ENCODE results near the gene SPATA13.

SPATA13 gene

DNA sequence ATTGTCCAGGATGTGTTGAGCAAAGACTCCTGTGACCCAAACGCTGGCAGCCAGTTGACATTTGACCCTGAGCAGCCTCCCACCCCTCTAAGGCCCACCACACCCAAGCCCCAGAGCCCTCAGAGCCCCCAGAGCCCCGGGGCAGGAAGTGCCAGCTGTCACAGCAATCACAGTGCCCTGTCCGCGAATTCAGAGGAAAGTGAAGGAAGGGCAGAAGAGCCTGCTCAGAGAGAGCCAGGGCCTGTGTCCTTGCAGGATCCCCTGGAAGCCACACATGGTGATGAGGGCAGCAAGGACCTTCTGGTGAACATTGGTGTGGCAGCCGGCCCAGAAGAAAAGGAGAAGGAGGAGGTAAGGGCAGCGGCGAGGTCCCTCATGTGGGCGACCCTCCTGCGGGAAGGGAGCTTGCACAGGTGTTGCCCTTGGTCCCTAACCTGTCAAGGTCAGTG lies 63.7 kb downstream of the SPATA13 start:
- no peaks in the 10 kb centered on the region for H3K27me3 Mint-ChIP-seq
- H3K27ac Mint-ChIP-seq, result no peak overlapping the region
- peak overlapping the region; percentile 53 for H3K4me3 Mint-ChIP-seq
- peaks cover 15% of the 10 kb centered on the region for H3K36me3 Mint-ChIP-seq (ENCODE audit: low read depth)
- H3K9me3 Mint-ChIP-seq, result no peaks in the 10 kb centered on the region
- no peak for DNase-seq
- H3K4me1 Mint-ChIP-seq (ENCODE audit: low read depth), result peaks cover 38% of the 10 kb centered on the region

GRCh38 chr13:24225062-24225461 lies 64.5 kb downstream of the SPATA13 start:
- no peaks in the 10 kb centered on the region for H3K9me3 Mint-ChIP-seq
- no peak overlapping the region for H3K4me3 Mint-ChIP-seq
- H3K27ac Mint-ChIP-seq, result no peak overlapping the region
- H3K4me1 Mint-ChIP-seq (ENCODE audit: low read depth), result peaks cover 43% of the 10 kb centered on the region
- no peaks in the 10 kb centered on the region for H3K27me3 Mint-ChIP-seq
- peaks cover 15% of the 10 kb centered on the region for H3K36me3 Mint-ChIP-seq (ENCODE audit: low read depth)
- no peak for DNase-seq

- Mint-ChIP-seq H3K27me3 (no peaks in the 10 kb centered on the region), H3K4me1 (ENCODE audit: low read depth) (peaks cover 42% of the 10 kb centered on the region), H3K27ac (no peak overlapping the region), H3K4me3 (no peak overlapping the region), H3K36me3 (ENCODE audit: low read depth) (peaks cover 15% of the 10 kb centered on the region), H3K9me3 (no peaks in the 10 kb centered on the region)
- DNase-seq, result no peak
Observed at GRCh38 chr13:24225930-24226329, 65.4 kb downstream of the SPATA13 start.

- Mint-ChIP-seq H3K9me3 (no peaks in the 10 kb centered on the region), H3K4me1 (ENCODE audit: low read depth) (peaks cover 49% of the 10 kb centered on the region), H3K27ac (no peak overlapping the region), H3K36me3 (ENCODE audit: low read depth) (peaks cover 15% of the 10 kb centered on the region), H3K27me3 (no peaks in the 10 kb centered on the region), H3K4me3 (no peak overlapping the region)
- DNase-seq, result no peak
Observed at GRCh38 chr13:24226762-24227161, 66.2 kb downstream of the SPATA13 start.

DNA sequence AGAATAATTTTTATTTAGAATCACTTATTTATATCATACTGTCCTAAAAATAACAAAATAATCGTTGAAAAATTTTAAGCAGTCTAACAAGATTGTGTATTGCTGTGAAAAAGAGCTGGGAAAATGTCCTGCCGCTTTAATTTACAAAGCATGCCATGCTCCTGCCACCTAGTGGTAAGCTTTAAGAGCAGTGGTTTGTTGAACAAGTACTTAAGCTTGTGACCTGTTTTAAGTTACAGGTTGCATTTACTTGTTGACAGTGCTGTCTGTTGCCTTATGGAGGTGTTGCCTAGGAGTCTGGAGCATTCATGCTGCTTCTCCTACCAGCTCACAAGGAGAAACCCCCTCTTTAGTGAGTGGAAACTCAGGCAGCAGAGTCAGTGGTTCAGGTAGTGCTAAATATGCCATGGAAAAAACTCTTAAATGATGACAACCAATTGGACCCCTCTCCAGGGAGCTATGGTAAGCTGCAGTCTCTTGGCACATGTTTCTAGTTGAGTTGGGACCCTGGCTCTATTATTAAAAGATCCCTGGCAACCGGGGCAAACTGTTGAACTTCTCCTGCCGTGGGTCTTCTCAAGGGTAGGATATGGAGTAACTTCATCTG lies 68.4 kb downstream of the SPATA13 start:
- Mint-ChIP-seq H3K27ac (no peak overlapping the region), H3K9me3 (no peaks in the 10 kb centered on the region), H3K36me3 (ENCODE audit: low read depth) (peaks cover 15% of the 10 kb centered on the region), H3K27me3 (no peaks in the 10 kb centered on the region), H3K4me3 (no peak overlapping the region), H3K4me1 (ENCODE audit: low read depth) (peaks cover 66% of the 10 kb centered on the region)
- no peak for DNase-seq

- Mint-ChIP-seq H3K9me3 (no peaks in the 10 kb centered on the region), H3K4me1 (ENCODE audit: low read depth) (peaks cover 65% of the 10 kb centered on the region), H3K4me3 (no peak overlapping the region), H3K36me3 (ENCODE audit: low read depth) (peaks cover 3% of the 10 kb centered on the region), H3K27me3 (no peaks in the 10 kb centered on the region), H3K27ac (no peak overlapping the region)
- DNase-seq, result no peak
Observed at GRCh38 chr13:24230428-24231072, 70.0 kb downstream of the SPATA13 start.

DNA sequence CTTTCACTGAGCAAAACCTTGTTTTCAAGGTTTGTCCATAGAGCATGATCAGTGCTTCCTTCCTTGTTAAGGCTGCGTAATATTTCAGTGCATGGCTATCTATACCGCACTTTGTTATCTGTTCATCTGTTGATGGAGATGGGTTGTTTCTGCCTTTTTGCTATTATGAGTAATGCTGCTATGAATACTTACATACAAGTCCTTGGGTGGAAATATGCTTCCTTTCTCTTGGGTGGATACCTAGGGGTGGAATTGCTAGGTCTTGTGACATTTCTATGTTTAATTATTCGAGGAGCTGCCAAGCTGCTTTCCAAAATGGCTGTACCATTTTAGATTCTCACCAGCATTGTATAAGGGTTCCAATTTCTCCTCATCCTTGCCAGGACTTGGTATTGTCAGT lies 70.9 kb downstream of the SPATA13 start:
- Mint-ChIP-seq H3K27me3 (no peaks in the 10 kb centered on the region), H3K27ac (no peak overlapping the region), H3K4me3 (no peak overlapping the region), H3K36me3 (ENCODE audit: low read depth) (no peaks in the 10 kb centered on the region), H3K4me1 (ENCODE audit: low read depth) (peaks cover 61% of the 10 kb centered on the region), H3K9me3 (no peaks in the 10 kb centered on the region)
- no peak for DNase-seq

DNA sequence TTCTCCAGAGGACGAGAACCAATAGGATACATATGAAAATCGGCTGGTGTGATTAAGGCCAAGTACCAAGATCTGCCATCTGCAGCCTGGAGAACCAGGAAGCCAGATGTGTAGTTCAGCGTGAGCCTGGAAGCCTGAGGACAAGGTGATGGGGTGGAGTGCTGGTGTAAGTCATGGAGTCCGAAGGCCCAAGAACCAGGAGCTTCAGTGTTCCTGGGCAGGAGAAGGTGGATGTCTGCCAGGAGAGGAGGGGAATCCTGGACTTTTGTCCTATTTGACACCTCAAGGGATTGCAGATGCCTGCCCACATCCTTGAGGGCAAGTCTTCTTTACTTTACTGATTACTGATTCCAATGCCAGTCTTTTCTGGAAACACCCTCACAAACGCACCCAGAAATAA lies 71.5 kb downstream of the SPATA13 start:
- peaks cover 61% of the 10 kb centered on the region for H3K4me1 Mint-ChIP-seq (ENCODE audit: low read depth)
- no peak for DNase-seq
- H3K9me3 Mint-ChIP-seq, result no peaks in the 10 kb centered on the region
- H3K27ac Mint-ChIP-seq, result peak overlapping the region; percentile 29
- no peaks in the 10 kb centered on the region for H3K36me3 Mint-ChIP-seq (ENCODE audit: low read depth)
- no peak overlapping the region for H3K4me3 Mint-ChIP-seq
- no peaks in the 10 kb centered on the region for H3K27me3 Mint-ChIP-seq

DNA sequence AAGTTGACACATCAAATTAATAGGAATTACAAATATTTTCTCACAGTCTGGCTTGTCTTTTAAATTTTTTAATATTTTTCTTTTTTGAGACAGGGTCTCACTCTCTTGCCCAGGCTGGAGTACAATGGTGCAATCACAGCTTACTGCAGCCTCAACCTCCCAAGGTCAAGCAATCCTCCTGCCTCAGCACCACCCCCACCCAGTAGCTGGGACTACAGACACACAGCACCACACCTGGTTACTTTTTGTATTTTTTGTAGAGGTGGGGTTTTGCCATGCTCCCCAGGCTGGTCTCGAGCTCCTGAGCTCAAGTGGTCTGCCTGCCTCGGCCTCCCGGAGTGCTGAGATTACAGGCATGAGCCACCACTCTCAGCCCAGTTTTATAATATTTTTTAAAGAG lies 72.0 kb downstream of the SPATA13 start:
- Mint-ChIP-seq H3K4me1 (ENCODE audit: low read depth) (peaks cover 65% of the 10 kb centered on the region), H3K9me3 (no peaks in the 10 kb centered on the region), H3K4me3 (no peak overlapping the region), H3K36me3 (ENCODE audit: low read depth) (no peaks in the 10 kb centered on the region), H3K27ac (peak overlapping the region; percentile 52), H3K27me3 (no peaks in the 10 kb centered on the region)
- DNase-seq, result no peak

DNA sequence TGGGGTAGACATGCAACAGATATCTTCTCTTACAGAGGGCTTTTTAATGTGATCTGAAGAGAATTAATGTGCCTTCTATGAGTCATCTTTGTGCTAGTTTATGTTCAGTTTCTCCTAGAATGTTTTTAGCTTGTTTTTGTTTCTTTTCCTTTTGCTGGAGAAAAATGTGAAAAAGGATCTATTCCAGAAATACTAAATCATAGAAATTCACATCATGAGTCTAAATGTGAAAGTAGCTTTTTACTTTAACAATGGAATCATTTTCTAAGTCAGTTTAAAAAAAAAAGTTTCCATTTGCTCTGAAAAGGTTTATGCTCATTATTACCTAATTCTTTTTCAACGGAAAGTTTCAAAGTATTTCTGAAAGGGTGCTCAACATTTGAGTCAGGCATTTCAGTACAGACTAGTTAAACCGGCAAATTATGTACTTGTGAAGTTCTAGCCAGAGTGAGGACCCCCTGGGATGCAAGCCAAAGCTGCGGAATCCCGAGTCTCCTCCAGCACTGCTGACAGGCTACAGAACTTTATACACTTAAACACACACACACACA lies 72.9 kb downstream of the SPATA13 start:
- Mint-ChIP-seq H3K4me1 (ENCODE audit: low read depth) (peaks cover 65% of the 10 kb centered on the region), H3K27me3 (no peaks in the 10 kb centered on the region), H3K9me3 (no peaks in the 10 kb centered on the region), H3K36me3 (ENCODE audit: low read depth) (no peaks in the 10 kb centered on the region), H3K27ac (peak overlapping the region; percentile 89), H3K4me3 (peak overlapping the region; percentile 36)
- no peak for DNase-seq

DNA sequence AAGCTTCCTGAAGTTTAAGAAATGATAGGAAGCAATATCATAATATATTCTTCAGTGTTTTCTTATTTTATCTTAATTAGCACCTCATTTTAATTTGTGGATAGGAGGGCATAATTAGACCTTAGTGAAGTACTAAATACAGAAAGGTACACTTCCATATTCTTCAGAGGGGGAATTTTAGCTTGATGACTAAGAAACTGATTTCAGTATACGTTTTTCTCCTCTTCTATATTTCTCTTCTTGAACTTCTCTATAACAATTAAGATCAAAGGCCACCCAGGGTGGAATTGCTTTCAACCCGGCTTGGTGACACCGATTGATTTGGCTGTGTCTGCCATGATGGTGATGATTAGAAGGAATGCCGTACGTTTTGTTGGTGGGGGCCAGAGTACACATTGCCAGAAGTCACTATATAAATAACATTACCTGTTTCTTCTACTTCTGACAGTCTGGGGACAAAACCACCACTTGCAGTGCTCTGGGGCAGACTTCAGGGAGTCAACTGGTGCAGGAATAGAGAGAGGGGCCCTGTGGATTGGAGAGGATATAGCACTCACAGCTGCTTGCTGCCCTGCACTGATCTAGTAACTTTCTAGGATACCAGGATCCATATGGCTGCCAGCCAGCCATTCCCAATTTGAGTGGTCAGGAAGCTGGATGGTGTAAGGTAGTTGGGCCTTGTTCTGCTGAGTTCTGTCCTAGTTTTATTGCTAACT lies 73.8 kb downstream of the SPATA13 start:
- no peaks in the 10 kb centered on the region for H3K36me3 Mint-ChIP-seq (ENCODE audit: low read depth)
- peak overlapping the region; percentile 89 for H3K27ac Mint-ChIP-seq
- H3K27me3 Mint-ChIP-seq, result no peaks in the 10 kb centered on the region
- DNase-seq, result no peak
- H3K9me3 Mint-ChIP-seq, result no peaks in the 10 kb centered on the region
- H3K4me1 Mint-ChIP-seq (ENCODE audit: low read depth), result peaks cover 60% of the 10 kb centered on the region
- H3K4me3 Mint-ChIP-seq, result peak overlapping the region; percentile 36

DNA sequence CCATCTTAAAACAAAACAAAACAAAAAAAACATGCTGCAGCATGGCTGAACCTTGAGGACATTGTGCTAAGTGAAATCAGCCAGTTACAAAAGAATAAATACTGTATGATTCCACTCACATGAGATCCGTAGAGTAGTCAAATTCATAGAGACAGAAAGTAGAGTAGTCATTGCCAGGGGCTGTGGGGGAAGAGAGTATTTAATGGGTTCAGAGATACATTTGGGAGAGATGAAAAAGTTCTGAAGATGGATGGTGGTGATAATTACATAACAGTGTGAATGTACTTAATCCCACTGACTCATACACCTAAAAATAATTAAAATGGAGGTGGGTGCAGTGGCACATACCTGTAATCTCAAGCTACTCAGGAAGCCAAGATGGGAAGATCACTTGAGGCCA lies 76.8 kb downstream of the SPATA13 start:
- DNase-seq, result no peak
- no peaks in the 10 kb centered on the region for H3K27me3 Mint-ChIP-seq
- peaks cover 33% of the 10 kb centered on the region for H3K4me1 Mint-ChIP-seq (ENCODE audit: low read depth)
- no peak overlapping the region for H3K27ac Mint-ChIP-seq
- H3K9me3 Mint-ChIP-seq, result no peaks in the 10 kb centered on the region
- no peak overlapping the region for H3K4me3 Mint-ChIP-seq
- no peaks in the 10 kb centered on the region for H3K36me3 Mint-ChIP-seq (ENCODE audit: low read depth)

- no peaks in the 10 kb centered on the region for H3K9me3 Mint-ChIP-seq
- H3K4me3 Mint-ChIP-seq, result no peak overlapping the region
- no peaks in the 10 kb centered on the region for H3K27me3 Mint-ChIP-seq
- H3K4me1 Mint-ChIP-seq (ENCODE audit: low read depth), result peaks cover 9% of the 10 kb centered on the region
- H3K36me3 Mint-ChIP-seq (ENCODE audit: low read depth), result peaks cover 2% of the 10 kb centered on the region
- H3K27ac Mint-ChIP-seq, result no peak overlapping the region
- no peak for DNase-seq
Observed at GRCh38 chr13:24241336-24241735, 80.8 kb downstream of the SPATA13 start.

DNA sequence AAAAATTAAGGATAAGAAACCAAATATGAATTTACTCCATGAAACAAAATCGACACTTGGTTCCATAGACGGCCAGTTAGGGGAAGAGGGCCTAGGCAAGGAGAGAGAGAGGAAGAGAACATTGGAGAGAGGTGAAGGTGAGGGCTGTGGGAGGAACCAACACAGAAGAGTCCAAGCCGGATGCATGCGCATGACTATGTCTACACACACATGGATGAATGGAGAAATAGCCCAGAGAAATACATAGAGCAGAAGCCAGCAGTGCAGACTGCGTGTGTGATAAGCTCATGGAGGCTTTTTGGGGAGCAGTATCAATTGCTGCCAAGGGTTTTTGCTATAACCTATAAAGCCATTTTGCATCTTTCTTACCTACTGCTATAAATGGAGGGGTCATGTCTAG lies 81.6 kb downstream of the SPATA13 start:
- DNase-seq, result no peak
- H3K36me3 Mint-ChIP-seq (ENCODE audit: low read depth), result peaks cover 2% of the 10 kb centered on the region
- H3K4me3 Mint-ChIP-seq, result no peak overlapping the region
- H3K27ac Mint-ChIP-seq, result no peak overlapping the region
- H3K27me3 Mint-ChIP-seq, result no peaks in the 10 kb centered on the region
- peaks cover 14% of the 10 kb centered on the region for H3K4me1 Mint-ChIP-seq (ENCODE audit: low read depth)
- no peaks in the 10 kb centered on the region for H3K9me3 Mint-ChIP-seq

DNA sequence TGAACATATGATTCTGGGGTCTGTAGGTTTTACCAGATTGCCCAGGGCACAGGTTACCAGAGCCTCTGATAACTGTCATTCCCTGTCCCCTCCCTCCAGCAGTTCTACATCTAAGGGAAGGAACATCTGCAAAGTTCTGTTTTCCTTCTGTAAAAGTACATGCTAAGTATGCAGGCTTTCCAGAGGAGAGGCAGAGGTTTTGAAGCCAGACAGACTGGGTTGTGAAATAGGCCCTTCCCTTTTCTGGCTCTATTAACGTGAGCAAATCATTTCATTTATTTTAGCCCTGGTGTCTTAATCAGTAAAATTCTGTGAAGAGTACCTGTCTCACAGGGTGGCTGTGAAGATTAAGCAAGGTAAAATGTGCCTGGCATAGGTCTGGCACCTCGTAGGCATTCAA lies 82.8 kb downstream of the SPATA13 start:
- peaks cover 2% of the 10 kb centered on the region for H3K36me3 Mint-ChIP-seq (ENCODE audit: low read depth)
- no peak for DNase-seq
- H3K4me1 Mint-ChIP-seq (ENCODE audit: low read depth), result peaks cover 11% of the 10 kb centered on the region
- no peaks in the 10 kb centered on the region for H3K27me3 Mint-ChIP-seq
- H3K9me3 Mint-ChIP-seq, result no peaks in the 10 kb centered on the region
- H3K27ac Mint-ChIP-seq, result no peak overlapping the region
- no peak overlapping the region for H3K4me3 Mint-ChIP-seq

All from activated T-cell treated with anti-CD3 and anti-CD28 coated beads, Interleukin-2, amount 50 U/mL, for 24 hours (primary cell).